ENCODE data around the gene FCN1. TPM values are rescaled to one million over a fixed set of nuclear protein-coding genes. Genes with fewer than 3 reads are reported as not detected.

Gene FCN1
- total RNA-seq, 1 donor from 2014 or later, result not detected

GRCh38 chr9:134930398-134930797, 12.7 kb upstream of the FCN1 start:
- Mint-ChIP-seq H3K27me3 (peaks cover 8% of the 10 kb centered on the region), H3K36me3 (ENCODE audit: insufficient read depth) (no peaks in the 10 kb centered on the region), H3K4me3 (ENCODE audit: low read depth) (no peak overlapping the region), H3K27ac (no peak overlapping the region), H3K9me3 (ENCODE audit: low read depth) (no peaks in the 10 kb centered on the region), H3K4me1 (ENCODE audit: low read depth) (peaks cover 6% of the 10 kb centered on the region)
- no peak for DNase-seq (ENCODE audit: low spot score, unreplicated experiment)
- TF ChIP-seq, protein P1, sequence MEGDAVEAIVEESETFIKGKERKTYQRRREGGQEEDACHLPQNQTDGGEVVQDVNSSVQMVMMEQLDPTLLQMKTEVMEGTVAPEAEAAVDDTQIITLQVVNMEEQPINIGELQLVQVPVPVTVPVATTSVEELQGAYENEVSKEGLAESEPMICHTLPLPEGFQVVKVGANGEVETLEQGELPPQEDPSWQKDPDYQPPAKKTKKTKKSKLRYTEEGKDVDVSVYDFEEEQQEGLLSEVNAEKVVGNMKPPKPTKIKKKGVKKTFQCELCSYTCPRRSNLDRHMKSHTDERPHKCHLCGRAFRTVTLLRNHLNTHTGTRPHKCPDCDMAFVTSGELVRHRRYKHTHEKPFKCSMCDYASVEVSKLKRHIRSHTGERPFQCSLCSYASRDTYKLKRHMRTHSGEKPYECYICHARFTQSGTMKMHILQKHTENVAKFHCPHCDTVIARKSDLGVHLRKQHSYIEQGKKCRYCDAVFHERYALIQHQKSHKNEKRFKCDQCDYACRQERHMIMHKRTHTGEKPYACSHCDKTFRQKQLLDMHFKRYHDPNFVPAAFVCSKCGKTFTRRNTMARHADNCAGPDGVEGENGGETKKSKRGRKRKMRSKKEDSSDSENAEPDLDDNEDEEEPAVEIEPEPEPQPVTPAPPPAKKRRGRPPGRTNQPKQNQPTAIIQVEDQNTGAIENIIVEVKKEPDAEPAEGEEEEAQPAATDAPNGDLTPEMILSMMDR (IDR thresholded peaks at IDR 0.05; ENCODE audit: unreplicated experiment), result no peak

GRCh38 chr9:134929193-134930158, 11.8 kb upstream of the FCN1 start:
- DNase-seq (ENCODE audit: low spot score, unreplicated experiment), result no peak
- peaks cover 3% of the 10 kb centered on the region for H3K27me3 Mint-ChIP-seq
- TF ChIP-seq, protein P1 (IDR thresholded peaks at IDR 0.05; ENCODE audit: unreplicated experiment), result no peak
- H3K9me3 Mint-ChIP-seq (ENCODE audit: low read depth), result no peaks in the 10 kb centered on the region
- H3K36me3 Mint-ChIP-seq (ENCODE audit: insufficient read depth), result no peaks in the 10 kb centered on the region
- H3K27ac Mint-ChIP-seq, result no peak overlapping the region
- no peak overlapping the region for H3K4me3 Mint-ChIP-seq (ENCODE audit: low read depth)
- H3K4me1 Mint-ChIP-seq (ENCODE audit: low read depth), result peaks cover 6% of the 10 kb centered on the region

- Mint-ChIP-seq H3K4me1 (ENCODE audit: low read depth) (peaks cover 6% of the 10 kb centered on the region), H3K9me3 (ENCODE audit: low read depth) (no peaks in the 10 kb centered on the region), H3K27me3 (peaks cover 4% of the 10 kb centered on the region), H3K4me3 (ENCODE audit: low read depth) (no peak overlapping the region), H3K27ac (no peak overlapping the region), H3K36me3 (ENCODE audit: insufficient read depth) (no peaks in the 10 kb centered on the region)
- no peak for DNase-seq (ENCODE audit: low spot score, unreplicated experiment)
- TF ChIP-seq, protein P1 (IDR thresholded peaks at IDR 0.05; ENCODE audit: unreplicated experiment), result no peak
These were observed 10.9 kb upstream of the FCN1 start for GRCh38 chr9:134928436-134929192.

DNA sequence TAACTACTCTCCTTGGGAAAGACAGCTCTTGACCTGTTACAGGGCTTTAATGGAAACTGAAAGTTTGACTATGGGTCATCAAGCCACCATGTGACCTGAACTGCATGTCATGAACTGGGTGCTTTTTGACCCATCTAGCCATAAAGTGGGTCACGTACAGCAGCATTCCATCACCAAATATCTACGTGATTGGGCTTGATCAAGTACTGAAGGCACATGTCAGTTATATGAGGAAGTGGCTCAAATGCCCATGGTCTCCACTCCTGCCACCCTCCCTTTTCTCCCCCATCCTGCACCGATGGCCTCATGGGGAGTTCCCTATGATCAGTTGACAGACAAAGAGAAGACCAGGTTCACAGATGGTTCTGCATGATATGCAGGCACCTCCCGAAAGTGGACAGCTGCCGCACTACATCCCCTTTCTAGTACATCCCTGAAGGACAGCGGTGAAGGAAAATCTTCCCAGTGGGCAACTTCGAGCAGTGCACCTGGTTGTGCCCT, 7.3 kb upstream of the FCN1 start:
- H3K4me1 Mint-ChIP-seq (ENCODE audit: low read depth), result no peaks in the 10 kb centered on the region
- no peak overlapping the region for H3K4me3 Mint-ChIP-seq (ENCODE audit: low read depth)
- TF ChIP-seq, protein P1 (IDR thresholded peaks at IDR 0.05; ENCODE audit: unreplicated experiment), result no peak
- no peak for DNase-seq (ENCODE audit: low spot score, unreplicated experiment)
- no peak overlapping the region for H3K27ac Mint-ChIP-seq
- no peaks in the 10 kb centered on the region for H3K9me3 Mint-ChIP-seq (ENCODE audit: low read depth)
- no peaks in the 10 kb centered on the region for H3K36me3 Mint-ChIP-seq (ENCODE audit: insufficient read depth)
- peaks cover 6% of the 10 kb centered on the region for H3K27me3 Mint-ChIP-seq

DNA sequence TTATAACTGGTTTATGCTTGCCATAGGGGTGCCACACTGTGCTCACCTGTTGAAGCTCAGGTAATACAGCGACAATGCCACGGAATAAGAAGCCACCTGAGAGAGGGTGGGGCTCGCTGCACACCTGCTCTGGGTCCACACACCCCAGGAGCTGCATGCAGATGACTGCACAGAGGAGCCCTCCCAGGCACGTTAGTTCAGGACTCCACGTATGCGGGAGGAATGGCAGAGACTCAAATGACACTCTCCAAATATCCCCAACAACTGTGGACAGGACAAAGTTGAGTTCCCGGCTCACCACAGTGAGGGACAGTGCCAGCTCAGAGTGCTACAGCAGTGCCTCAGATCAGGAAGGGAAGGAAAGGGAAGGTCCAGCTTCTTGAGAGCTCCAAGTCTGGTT, 5.8 kb upstream of the FCN1 start:
- Mint-ChIP-seq H3K27ac (no peak overlapping the region), H3K36me3 (ENCODE audit: insufficient read depth) (no peaks in the 10 kb centered on the region), H3K27me3 (peaks cover 12% of the 10 kb centered on the region), H3K4me1 (ENCODE audit: low read depth) (no peaks in the 10 kb centered on the region), H3K4me3 (ENCODE audit: low read depth) (no peak overlapping the region), H3K9me3 (ENCODE audit: low read depth) (peaks cover 8% of the 10 kb centered on the region)
- DNase-seq (ENCODE audit: low spot score, unreplicated experiment), result no peak
- TF ChIP-seq, protein P1 (IDR thresholded peaks at IDR 0.05; ENCODE audit: unreplicated experiment), result no peak
